GM18517 (cell line): Measurements from ENCODE around the gene UBAC2.
A peak's percentile ranks its signal among the peaks of the same experiment; 100 is the strongest.
"Not testable (repeated sequence)": the region's sequence is repeated elsewhere in the genome, so short reads cannot be mapped to it uniquely, and the experiment has no call there.

Experiments
- ATAC-seq: cut with Tn5 transposase; IDR thresholded peaks from one replicate; pipeline ENCODE4 v1.9.1; 2021; ENCODE audit warnings: mild to moderate bottlenecking, moderate library complexity; ENCODE audit not compliant: unreplicated experiment

The UBAC2 gene

DNA sequence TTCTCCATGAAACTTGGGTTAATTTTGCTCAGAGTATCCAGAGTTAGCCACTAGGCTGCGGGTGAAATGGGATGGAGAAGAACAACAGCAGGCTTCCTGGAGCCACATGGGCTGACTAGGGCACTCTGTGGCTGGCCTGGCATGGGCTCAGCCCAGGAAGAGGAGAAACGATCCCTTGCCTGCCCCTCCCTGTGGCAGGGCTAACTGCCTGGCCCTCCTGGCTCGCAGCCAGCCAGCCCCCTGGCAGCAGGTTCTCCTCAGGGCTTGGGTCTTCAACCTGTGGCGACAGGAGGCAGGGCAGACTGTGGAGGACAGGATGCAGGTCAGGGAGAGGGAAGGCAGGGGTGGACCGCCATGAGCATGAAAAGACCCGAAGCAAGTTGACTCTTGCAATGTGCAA, 185.3 kb downstream of the UBAC2 start:
- ATAC-seq: no peak

DNA sequence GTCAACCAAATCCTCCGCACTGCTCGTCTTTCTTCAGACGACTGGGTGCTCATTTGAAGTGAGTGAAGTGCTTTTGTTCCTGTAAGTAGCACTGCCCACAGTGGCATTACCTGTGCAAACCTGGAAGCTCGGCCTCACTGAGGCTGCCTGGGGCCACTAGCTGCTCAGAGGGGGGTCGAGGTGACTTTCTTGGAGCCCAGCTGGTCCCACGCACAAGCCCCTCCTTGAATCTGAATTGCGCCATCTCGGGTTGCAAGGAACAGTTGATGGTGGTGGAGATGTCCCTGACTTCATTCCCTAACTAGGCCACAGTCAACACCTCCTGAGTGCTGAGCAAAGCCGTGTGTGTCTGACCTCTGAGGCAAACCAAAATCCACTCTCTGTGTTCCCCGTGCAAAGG, 185.8 kb downstream of the UBAC2 start:
- no peak for ATAC-seq

DNA sequence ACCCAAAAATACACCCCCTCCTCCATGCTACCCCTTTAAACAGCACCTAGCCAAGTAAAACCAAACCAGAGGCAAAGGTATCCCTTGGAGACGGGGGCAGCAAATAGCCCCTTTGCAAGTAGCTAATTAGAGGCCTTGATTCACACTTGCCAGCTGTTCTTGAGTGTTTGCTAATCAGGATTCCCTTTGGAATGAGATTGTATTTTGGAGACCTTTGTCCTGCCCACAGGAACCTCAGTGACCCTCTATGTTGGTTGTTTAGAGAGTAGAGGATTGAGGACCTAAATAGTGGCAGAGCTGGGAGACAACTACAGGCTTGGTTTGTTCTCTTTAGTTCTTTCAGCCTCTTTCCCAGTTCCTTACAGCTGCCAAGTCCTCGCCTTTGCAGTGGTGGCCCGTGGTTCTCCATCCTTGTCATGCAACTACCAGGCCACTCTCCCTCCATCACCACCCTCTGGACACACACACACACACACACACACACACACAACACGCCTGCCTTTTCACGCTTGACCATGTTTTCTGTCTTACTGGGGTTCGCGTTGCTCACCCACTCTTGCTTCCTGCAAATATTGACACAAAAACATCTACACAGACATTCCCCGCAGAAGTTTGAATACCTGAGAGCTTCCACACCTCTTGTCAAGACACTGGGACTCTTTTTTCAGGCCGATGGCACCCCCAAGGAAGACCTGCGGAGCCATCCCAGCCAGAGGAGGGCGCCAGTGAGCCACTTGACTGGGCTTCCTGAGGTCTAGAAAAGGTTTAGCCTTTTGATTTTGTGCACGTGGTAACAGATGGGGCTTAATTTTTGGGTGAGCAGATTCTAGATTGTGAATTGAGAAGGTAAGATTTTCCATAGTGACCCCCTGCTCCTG, 186.5 kb downstream of the UBAC2 start:
- peak; percentile 64 for ATAC-seq

DNA sequence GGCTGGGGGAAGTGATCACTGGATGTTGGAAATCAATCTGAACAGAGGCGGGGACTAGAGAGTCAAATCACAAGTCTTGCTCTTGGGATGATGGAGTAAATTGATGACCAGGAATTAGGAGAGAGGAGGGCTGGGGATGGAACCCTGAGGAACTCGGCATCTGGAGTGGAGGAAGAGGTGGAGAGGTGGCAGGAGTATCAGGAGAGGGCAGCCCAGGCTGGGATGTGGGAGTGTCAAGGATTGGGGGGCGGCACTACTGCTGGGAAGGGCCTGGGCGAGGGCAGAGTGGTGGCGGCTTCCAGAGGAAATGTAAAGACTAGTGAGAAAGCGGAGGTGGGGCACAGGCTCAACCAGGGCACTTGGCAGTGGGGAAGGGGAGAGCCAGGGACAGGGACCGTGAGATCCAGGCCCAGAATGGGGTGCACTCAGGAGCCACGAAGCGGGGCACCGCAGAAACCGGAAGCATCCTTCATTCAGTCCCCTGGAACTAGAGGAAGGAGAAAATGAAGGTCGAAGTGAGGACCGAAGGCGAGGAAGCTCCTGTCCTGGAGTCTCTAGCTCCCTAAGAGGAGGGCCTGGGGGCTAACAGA, 187.8 kb downstream of the UBAC2 start:
- ATAC-seq: no peak

DNA sequence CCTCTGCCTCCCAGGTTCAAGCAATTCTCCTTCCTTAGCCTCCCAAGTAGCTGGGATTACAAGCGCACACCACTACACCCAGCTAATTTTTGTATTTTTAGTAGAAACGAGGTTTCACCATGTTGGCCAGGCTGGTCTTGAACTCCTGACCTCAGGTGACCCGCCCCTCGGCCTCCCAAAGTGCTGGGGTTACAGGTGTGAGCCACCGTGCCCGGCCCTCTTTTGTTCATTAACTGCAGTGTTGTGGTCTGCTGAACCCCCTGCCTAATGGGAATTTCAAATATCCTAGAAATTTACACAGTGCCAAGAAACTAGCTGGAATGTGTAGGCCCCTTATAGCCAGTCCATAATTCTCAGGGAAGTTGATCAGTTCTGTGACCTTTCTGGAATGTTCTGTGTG, 188.4 kb downstream of the UBAC2 start:
- not testable (repeated sequence) for ATAC-seq

DNA sequence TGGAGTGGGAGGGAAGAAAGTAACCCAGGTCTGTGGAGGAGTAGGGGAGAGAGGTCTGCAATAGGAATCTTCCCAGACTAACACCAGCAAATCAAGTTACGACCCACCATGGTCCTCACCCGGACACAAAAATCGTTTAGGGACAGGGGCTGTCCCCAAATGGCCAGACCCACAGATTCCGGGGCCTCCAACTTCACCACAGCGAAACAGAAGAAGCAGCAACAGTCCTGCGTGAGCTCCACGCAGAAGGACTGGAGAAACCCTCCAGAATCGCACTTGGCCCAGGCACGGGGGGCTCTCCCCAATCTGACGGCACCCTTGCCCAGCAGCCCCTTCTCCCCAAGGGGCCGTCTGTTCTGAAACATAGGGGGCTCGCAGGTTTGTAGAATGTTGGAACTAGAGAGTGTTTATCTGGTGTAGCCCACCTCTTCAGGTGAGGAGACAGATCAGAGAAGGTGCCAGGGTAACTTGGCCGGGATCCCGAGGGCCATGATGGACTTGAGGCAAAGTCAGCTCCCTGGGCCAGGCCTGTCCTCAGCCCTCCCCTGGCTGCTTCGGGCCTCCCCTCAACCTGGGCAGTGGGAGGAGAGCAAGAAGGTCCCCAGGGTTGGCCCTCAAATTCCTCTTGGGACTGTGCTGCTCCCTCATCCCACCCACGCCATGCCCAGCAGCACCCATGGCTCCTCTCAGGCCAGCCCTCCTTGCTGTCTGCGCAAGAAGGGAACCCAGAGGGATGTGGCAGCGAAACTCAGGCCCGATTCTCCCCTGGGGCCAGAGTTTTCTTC, 189.1 kb downstream of the UBAC2 start:
- no peak for ATAC-seq

DNA sequence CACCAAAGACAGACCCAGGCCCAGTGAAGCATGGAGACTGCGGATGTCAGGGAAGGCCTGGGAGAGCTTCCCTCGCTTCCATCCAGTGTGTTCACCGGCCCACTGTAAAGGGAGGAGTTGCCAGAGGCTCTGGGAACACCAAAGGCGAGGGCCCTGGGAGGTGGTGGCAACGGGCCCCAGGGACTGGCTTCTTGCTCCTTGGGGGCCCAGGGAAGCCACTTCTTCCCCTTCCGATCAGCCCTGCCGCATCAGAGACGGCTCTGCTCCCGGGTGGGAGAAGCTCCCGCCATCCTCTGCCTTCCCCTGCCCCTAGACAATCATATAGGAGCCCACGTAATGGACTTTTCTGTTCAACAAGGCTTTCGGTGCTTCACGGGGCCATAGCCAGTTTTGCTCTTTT, 189.9 kb downstream of the UBAC2 start:
- ATAC-seq: no peak

DNA sequence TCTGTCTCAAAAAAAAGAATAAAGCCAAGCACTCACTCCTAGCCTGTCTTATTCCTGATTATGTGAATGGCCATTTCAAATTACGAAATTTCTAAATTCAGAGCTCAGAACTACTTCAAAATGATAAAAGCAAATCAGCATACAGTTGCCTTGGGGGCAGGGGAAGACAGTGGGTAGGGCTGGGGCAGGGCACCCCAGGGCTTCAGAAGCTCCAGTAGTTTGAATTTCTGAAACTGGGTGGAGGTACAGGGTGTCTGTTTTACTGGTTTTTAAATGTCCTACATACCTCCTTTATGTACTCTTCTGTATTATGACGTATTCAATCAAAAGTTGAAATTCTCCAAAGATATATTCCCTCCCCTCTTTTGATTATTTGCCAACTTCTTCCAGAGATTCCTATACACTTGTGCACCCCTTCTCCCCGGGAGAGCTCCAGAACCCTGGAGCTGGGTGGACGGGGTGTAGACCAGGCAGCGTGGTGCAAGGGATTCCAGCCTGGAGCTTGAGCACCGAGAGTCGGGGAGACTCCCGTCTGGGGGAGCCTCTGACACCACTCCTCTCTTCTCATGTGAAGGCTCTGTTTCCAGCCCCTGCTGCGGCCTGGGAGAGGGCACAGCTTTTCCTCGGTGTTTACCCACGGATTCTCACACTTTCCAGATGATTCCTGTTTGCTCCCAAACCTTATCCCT, 191.3 kb downstream of the UBAC2 start:
- no peak for ATAC-seq

DNA sequence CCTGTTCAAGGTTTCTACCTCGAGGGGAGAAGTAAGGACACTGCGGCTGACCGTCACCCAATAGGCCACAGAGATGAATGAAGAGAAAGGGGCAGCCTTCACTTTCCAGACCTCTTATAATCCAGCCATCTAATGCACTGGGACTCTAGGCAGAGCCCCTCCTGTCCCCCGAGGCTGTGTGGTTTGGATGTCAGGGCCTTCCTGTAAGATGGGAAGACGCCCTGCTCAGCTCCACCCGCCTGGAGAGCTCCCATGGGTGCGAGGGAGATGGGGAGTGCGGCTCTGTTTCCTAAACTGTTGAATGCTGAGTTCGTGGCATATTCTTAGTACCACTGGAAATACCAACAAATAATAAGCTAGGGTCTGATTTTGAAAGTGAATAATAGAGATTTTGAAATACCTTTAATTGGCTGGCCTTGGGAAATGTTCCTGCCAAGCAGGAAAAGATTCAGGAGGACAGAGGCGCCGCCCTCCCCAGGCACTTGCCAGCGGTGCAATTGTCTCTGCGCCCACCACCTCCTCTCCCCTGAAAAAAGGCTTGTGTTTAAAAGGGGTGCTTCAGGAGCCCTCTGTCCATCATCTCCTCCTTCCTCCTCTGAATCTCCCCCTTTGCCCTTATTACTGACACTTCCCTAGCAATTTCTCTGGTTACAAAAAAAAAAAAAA, 191.9 kb downstream of the UBAC2 start:
- no peak for ATAC-seq

DNA sequence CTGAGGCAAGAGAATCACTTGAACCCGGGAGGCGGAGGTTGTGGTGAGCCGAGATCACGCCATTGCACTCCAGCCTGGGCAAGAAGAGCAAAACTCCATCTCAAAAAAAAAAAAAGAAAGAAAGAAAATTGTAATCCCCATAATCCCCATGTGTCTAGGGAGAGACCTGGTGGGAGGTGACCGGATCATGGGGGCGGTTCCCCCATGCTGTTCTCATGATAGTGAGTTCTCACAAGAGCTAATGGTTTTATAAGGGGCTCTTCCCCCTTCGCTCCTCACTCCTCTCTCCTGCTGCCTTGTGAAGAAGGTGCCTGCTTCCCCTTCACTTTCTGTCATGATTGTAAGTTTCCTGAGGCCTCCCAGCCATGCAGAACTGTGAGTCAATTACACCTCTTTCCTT, 192.7 kb downstream of the UBAC2 start:
- ATAC-seq: not testable (repeated sequence)

DNA sequence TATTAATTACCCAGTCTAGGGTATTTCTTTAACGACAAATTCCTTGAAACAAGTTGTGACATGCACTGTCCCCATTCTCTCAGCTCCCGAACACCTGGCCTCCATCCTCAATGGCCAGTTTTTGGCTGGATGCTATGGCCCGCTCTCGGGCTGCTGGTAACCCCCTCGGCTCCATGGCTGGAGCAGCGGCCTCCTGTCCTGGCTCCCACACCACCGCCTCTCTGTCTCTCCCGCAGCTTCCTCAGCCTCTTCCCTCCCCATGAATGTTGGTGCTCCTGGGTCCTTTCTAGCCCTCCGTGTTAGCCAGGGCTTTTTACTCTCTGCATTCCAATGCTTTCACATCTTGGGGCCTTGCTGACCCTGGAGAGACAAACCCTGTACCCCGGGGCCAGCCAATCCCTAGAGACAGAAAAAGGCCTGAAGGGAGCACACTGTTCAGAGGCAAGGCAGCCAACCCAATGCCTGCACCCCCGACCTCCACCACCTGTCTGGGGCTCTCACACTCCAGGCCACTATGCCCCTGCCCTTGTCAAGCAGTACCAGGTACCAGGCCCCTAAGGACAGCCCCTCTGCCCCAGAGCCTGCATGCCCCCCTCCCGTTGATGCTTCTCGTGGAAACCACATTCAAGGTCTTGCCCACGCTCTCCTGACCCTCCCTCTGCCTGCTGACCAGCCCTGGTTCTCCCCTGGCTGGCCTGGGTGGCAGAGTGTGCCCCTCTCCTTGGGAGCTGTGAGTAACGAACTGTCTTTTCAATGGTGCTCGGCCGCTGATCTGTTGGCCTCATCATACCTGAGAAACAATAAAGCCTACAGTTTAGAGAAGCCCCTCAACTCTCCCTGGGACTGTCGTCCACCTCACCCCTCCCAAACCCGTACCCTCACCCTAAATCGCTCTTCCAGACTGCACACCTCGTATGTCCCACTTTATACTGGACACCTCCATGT, 193.4 kb downstream of the UBAC2 start:
- no peak for ATAC-seq

DNA sequence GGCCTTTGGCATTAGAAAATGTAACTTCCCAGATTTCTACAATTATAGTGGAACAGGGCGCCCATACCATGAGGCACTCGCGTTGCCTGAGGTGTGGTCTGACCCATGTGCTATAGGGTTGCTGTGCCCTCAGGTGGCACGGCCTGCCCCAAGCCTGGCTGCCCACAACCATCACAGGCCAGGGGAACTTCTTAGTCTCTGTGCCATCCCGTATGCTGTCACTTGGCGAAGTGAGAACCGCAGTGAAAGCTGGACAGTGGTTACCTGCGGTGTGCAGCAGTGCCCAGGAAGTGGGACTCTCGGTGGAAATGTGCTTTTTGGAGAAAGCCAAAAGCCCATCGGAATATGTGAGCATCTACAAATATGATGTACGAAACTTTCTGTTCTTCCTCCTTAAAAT, 194.8 kb downstream of the UBAC2 start:
- no peak for ATAC-seq

DNA sequence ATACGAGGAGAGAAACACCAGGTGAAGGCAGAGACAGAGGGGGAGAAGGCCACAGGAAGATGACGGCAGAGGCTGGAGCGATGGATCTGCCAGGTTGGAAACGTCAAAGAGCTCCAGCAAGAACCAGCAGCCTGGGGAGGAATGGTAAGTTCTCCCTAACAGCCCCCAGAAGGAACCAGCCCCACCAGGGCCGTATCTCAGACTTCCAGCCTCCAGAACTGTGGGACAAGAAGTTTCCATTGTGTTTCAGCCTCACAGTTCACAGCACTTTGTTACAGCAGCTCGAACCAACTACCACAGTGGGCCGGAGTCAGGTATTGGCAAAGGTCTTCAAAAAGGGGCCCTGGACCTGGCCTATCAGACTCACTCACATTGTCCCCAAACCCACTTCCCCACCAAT, 195.8 kb downstream of the UBAC2 start:
- ATAC-seq: no peak

DNA sequence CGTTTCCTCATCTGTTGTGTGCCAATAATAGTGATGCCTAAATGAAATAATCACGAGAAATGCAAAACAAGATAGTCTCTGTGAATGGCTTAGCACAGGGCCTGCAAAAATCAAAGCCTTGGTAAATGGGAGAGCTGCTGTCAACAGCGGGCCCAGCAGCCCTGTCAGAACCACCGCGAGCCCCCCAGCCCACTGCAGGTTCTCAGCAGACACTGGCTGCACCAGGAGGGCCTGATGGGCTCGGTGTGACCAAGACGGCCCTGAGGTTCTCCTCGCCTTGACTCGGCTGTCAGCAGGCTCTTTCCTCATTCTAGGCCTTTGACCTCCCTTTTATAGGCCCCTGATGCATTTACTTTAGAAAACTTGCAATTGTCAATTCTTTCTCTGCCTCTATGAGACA, 197.4 kb downstream of the UBAC2 start:
- no peak for ATAC-seq

DNA sequence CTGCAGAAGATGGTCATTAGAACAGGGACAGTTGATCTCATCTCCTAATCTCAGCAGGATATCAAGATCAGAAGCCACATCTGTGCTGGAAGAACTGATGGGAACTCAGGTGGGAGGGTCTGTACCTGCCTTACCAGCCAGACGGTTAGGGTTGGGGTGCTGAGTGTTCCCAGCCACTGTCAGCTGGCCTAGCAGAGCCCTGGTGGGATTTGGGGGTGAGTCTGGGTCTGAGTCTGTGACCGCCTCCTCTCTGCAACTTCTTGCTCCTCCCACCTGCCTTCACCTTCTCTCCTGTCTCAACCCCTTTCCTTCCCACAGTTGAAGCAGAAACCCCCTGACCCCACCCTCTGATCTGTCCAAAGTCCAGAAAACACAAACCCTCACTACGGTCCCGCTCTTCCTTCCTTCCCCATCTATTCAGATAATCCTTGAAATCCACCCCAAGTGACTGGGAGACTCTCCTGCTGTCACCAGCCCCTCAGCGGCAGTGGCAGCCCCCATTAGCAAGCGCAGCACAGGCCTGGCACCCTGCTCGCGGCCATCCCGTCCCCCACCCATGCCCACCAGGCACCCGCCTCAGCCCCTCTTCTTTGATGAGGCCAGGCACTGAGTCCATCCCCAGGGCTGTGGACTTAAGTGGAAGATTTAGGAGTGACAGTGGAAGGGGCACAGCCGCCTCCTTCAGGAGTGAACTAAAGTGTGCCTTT, 198.4 kb downstream of the UBAC2 start:
- ATAC-seq: no peak

DNA sequence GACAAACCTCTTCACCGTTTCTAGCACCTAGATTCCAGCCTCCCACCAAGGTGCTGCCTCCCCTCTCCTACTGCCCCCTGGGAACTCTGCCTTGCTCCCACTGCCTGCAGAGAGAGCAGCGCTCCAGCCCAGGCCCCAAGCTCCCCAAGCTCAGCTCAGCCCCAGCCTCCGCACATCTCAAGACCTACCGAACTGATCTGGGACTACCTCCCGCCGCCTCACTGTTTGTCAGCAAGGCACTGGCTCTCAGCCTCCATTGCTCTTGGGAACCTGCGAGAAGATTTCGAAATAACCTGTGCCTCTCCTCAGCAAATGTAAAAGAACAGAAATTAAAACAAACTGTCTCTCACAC, 198.9 kb downstream of the UBAC2 start:
- ATAC-seq: no peak

DNA sequence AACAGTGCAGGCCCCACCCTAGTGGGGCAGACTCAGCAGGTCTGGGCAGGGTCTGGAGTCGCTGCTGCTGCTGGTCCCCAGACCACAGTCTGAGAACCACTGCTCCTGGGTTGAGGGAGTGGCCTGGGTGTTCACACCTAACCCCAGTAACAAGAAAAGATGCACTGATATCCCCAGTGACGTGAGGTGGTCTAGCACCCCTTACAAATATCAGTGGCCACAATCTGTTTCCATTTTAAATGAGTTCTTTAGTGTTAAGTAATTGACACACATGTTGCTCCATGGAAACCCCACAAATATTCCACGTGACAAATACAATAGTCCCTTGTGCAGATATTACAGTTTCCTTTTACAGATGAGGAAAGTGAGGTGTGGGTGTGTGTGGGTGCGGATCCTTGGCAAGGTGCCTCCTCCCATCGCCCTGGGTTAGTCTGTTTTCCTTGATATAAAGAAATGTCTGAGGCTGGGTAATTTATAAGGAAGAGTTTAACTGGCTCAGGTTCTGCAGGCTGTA, 202.9 kb downstream of the UBAC2 start:
- no peak for ATAC-seq

DNA sequence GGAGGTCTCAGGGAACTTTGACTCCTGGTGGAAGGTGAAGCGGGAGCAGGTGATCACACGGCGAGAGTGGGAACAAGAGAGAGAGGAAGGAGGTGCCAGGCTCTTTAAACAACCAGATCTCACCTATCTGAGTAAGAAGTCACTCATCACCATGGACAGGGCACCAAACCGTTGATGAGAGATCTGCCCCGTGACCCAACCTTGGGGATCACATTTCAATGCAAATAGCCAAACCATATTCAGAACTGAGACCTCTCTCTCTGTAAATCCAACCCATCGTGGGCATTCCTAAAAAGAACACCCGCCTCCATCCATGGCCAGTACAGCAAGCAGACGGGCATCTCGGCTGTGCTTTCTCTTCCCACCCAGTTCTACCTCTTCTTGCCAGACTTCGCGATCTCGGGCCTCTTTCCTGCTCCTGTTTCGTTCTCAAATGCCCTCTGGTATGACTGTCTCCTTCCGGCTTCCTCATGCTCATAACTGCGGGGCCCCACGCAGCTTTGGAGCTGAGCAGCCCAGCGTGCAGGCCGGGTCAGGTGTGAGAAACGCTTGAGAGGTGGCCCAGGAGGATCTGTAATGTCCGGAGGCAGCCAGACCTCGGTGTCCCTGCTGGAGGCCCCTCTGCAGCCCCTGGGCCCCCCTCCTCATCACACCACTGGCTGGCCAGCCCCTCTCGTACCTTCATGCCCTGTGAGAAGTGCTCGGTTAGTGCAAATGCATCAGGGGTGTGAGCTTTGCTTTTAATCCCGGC, 203.5 kb downstream of the UBAC2 start:
- no peak for ATAC-seq
